Activated naive CD4-positive, alpha-beta T cell treated with anti-CD3 and anti-CD28 coated beads, Interleukin-2, amount 50 U/mL, for 72 hours (primary cell): ENCODE measurements around the gene IMP4. TPM values are rescaled to one million over a fixed set of nuclear protein-coding genes. Genes with fewer than 3 reads are reported as not detected.

ENCODE experiments used
- ATAC-seq, 2 donors: fragments of 150-1000 bp; cut with Tn5 transposase; 2 replicates each; pipeline ENCODE4 v1.10.0; 2021; ENCODE audit warnings: mild to moderate bottlenecking in 2 of 2, moderate library complexity in 2 of 2
- DNase-seq, 2 donors: peaks; one replicate each; pipeline ENCODE4 v3.0.0; 2021 to 2022; ENCODE audit warnings: low spot score in 2 of 2
- H3K27ac Mint-ChIP-seq, 2 donors: one replicate each; pipeline ENCODE4 v1.8.0; 2022; ENCODE audit warnings: mild to moderate bottlenecking in 2 of 2, mixed read lengths in 2 of 2
- H3K36me3 Mint-ChIP-seq, 2 donors: one replicate each; pipeline ENCODE4 v1.8.0; 2022; ENCODE audit warnings: mixed read lengths in 2 of 2
- H3K9me3 Mint-ChIP-seq, 2 donors: one replicate each; pipeline ENCODE4 v1.8.0; 2022; ENCODE audit warnings: mixed read lengths in 2 of 2
- total RNA-seq, 2 donors: library from RNA; stranded (reverse); gene quantifications; one replicate each; pipeline ENCODE4 v1.2.3, GENCODE V29; 2022

IMP4 gene
- total RNA-seq, 2 donors from 2014 or later, result 91.0 to 106 TPM

GRCh38 chr2:130393318-130393910 is 50.7 kb downstream of the IMP4 start:
- H3K27ac Mint-ChIP-seq, result no peak overlapping the region
- ATAC-seq (no peak), DNase-seq (no peak)
- H3K9me3 Mint-ChIP-seq, result no peaks in the 10 kb centered on the region
- no peaks in the 10 kb centered on the region for H3K36me3 Mint-ChIP-seq

Other genes with a start within 250 kb of the IMP4 start
- gene POTEF, start 213.7 kb upstream of the IMP4 start, total RNA-seq, result not detected
- gene CCDC74B, start 197.8 kb upstream of the IMP4 start, total RNA-seq, result 1 to 10 TPM; 1.7 to 2.8 TPM
- 10 to 100 TPM; 80.4 to 91.7 TPM for gene SMPD4, start 161.3 kb upstream of the IMP4 start, total RNA-seq
- gene MZT2B, start 160.6 kb upstream of the IMP4 start, total RNA-seq, result 100 to 1,000 TPM; 392 to 450 TPM
- not detected for gene TUBA3E, start 144.5 kb upstream of the IMP4 start, total RNA-seq
- 10 to 100 TPM; 28.3 to 62.1 TPM for gene PTPN18, start 13.2 kb downstream of the IMP4 start, total RNA-seq
- gene POTEI, start 166.4 kb downstream of the IMP4 start, total RNA-seq, result not detected
- gene CFC1B, start 178.3 kb downstream of the IMP4 start, total RNA-seq, result not detected